HG03097 (cell line): ENCODE results near the gene SPATA18.
A peak's percentile ranks its signal among the peaks of the same experiment; 100 is the strongest.
"Not testable (repeated sequence)": the region's sequence is repeated elsewhere in the genome, so short reads cannot be mapped to it uniquely, and the experiment has no call there.

Source experiments
- ATAC-seq: cut with Tn5 transposase; IDR thresholded peaks from one replicate; pipeline ENCODE4 v1.9.1; 2021; ENCODE audit not compliant: unreplicated experiment, low FRiP score

The SPATA18 gene

DNA sequence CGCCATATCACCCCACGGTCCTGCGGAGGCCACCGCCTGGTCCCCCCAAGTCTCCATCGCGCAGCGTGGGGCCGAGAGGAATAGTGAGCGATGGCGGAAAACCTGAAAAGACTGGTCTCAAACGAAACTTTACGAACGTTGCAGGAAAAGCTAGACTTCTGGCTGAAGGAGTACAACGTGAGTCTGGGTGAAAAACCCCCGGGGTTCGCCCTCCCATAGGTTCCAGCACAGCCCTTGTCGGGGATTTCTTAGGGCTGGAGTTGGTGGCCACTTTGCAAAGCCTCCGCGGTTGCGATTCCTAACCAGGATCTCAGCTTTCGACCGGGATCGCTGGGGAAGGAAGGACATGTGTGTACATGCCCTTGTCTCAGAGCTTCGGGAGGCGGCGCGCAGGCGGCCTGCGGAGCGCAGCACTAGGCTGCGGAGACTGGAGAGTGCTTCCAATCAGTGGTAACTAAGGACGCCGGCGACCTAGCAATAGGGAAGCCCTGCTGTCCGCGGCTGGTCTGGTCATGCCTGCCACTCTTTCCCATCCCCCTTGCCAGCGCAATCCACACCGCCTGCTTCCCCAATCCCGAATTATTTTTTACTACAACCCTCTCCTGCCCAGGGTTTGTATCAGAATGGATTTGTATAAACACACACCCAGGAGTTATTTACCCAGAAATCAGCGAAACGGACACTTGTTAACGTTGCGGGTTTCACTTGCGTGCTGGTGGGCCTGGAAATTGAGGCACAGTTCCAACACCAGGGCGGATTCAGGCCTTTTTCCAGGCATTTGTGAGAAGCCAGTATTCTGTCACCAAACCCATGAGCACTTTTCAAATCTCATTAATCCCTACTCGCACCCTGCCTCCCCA, 741 bp downstream of the SPATA18 start:
- peak; percentile 47 for ATAC-seq

DNA sequence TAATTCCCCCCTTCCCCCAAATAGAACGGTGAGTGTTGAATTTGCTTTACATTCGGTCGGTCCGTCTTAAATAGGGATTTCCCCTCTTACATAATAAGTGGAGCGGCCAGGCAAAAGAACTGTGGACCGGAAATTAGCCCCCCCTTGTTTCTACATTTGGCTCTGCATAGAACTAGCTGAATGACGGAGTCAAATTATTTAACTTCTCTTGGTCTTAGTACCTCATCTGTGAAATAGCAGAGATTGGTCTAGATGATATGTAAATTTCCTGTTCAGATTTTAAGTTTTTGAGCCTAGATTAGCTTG, 1.3 kb downstream of the SPATA18 start:
- ATAC-seq = no peak

DNA sequence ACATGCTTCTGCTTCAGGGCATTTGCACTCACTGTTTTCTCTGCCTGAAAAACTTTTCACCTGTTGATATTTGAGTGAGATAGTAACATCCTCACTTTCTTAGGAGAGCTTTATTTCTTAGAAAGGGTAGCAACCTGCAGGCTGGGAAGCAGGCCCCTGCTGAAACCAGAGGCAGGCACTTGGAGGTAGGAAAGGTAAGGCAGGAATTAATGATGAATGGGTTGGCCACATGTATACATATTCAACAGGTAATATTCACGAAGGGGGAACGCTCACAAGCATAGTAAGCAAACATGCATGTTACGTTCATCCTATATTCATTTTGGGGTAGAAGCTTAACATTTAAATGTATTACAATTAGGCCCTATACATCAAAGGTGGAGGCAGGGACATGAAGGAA, 3.1 kb downstream of the SPATA18 start:
- ATAC-seq = no peak

DNA sequence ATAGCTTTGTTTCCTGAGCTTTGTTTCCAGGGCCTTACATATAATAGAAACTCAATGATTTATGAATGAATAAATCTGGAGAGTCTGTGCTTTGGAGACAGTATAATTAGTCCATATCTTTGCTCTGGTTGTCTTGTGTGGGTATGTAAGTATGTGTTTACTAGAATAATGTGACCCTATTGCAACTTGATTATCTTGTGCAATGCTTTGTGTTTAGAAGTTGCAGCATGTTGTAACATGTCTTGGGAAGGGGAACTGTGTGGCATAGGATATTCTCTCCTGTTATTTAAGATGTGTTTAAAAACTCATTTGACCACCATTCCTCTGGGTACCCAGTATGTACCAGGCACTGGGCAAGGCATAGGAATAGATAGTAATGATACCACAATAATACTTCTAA, 6.1 kb downstream of the SPATA18 start:
- ATAC-seq = no peak

DNA sequence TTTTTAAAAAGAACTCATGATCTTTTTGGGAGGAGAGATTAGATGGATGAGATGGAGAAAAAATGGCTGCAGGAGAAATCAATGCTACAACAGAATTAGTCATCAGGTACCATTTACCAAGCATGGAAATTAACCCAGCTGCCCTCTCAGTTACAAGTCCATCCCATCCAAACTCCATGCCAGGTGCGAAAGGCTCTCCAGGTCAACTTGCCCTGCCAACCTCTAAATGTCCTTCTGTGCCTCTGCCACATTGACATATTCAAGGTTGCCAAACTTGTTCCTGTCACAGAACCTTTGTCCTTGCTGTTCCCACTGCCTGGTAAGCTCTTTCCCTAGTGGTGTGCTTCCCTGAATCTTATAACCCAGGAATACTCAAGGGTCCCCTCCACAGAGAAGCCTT, 7.2 kb downstream of the SPATA18 start:
- no peak for ATAC-seq

DNA sequence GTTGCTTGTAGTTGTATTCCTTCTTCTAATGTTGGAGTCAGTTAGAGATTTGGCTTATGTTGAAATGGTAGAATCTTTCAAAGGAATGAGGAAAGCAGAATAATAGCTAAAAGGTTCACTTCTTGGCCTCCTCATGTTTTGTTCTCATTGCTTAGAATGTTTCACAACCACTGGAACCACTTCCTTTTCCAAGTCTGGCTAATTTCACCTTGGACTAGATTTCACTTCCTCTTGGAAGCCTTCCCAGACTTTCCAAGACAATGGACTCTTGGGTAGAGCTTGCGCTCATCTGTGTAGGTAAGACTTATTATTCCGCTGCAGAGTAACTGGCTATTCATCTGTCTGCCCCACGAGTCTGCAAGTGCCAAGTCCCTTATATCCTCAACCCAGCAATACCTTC, 8.3 kb downstream of the SPATA18 start:
- ATAC-seq = no peak

DNA sequence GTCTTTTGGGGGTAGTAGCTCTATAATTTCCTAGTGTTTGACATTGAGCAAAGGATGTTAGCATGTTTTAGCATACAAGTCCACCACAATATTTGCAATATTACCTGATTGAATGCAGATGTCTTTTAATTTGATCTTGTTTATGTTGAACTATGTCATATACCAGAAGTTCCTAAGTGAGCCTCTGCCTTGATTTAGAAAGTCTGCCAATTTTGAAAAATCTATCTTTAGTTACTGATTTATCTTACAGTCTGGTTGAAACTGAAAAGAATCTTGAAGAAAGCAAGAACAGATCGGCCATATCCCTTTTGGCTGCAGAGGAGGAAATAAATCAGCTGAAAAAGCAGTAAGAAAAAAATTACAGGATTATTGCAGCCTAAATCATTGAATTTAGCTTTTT, 18.5 kb downstream of the SPATA18 start:
- no peak for ATAC-seq

DNA sequence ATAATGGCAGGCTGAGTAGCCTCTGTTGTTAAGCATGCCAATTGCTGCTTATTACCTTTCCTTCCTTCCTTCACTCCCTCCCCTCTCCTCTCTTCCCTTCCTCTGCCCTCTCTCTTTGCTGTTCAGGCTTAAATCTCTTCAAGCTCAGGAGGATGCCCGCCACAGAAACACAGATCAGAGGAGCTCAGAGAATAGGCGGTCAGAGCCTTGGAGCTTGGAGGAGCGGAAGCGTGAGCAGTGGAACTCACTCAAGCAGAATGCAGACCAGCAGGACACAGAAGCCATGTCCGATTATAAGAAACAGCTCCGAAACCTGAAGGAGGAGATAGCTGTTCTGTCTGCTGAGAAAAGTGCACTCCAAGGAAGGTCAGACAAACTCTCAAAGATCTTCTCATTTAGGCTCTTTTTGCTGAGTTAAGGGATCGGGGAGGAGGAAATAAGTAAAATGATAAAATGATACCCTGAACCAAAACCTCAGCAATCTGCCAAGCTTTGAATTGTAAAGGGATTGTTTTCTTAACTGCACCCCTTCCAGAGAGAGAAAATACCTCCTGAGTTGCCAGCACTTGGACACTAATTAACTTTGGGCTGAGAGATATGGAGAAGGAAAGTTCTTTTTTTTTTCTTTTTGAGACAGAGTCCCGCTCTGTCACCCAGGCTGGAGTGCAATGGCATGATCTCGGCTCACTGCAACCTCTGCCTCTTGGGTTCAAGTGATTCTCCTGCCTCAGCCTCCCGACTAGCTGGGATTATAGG, 20.9 kb downstream of the SPATA18 start:
- ATAC-seq = no peak

DNA sequence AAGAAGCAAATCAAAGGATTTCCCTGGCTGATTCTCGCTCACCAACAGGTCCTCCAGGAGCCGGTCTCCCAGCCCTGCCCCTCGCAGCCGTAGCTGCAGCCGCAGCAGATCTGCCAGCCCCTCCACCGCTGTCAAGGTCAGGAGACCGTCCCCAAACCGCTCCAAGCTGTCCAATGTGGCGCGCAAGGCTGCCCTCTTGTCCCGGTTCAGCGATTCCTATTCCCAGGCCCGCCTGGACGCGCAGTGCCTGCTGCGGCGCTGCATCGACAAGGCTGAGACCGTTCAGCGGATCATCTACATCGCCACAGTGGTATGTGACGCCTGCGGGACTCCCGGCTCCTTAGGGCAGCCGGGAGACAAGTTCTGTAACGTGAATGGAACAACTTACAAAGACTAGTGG, 25.6 kb downstream of the SPATA18 start:
- ATAC-seq = no peak

DNA sequence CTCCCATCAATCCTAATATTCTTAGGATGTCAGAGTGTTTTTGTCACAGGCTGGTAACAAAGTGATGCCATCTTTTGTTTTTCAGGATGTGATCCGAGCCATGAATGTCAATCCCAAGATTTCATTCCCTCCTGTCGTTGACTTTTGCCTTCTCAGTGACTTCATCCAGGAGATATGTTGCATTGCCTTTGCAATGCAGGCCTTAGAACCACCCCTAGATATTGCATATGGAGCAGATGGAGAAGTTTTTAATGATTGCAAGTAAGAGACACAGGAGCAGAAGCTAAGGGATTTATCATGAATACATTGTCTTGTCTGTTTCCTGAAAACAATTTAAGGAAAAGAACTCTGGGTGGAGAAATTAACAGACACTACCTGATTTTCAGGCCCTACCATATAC, 28.6 kb downstream of the SPATA18 start:
- no peak for ATAC-seq

DNA sequence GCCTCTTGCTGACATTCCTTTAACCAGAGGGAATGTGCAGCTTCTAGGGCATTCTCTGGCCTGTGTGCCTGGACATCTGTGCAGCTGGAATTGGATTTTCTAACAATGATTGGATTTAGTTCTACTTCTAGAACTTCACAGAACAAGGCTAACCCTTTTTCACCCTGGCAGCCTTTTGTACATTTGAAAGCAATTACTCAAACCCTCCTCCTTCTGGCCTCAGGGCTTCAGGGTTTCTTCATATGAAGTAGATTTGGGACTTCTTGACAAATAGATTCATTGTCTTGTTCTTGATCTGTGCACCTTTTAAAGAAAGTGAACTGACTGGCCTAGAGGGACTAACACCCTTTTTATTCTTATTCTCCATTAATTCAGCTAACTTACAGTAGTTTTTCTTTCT, 30.1 kb downstream of the SPATA18 start:
- ATAC-seq = no peak

DNA sequence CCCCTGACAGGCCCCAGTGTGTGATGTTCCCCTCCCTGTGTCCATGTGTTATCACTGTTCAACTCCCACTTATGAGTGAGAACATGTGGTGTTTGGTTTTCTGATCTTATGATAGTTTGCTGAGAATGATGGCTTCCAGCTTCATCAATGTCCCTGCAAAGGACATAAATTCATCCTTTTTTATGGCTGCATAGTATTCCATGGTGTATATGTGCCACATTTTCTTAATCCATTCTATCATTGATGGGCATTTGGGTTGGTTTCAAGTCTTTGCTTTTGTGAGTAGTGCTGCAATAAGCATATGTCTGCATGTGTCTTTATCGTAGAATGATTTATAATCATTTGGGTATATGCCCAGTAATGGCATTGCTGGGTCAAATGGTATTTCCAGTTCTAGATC, 35.3 kb downstream of the SPATA18 start:
- ATAC-seq = not testable (repeated sequence)

DNA sequence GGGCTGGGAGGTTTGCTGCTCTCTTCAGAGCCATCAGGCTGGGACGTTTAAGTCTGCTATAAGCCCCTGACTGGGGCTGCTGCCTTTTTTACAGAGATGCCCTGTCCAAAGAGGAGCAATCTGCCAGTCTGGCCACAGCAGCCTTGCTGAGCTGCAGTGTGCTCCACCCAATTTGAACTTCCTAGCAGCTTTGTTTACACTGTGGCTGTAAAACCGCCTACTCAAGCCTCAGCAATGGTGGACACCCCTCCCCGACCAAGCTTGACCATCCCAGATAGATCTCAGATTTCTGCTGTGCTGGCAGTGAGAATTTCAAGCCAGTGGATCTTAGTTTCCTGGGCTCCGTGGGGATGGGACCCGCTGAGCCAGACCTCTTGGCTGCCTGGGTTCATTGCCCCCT, 40.7 kb downstream of the SPATA18 start:
- ATAC-seq = no peak

DNA sequence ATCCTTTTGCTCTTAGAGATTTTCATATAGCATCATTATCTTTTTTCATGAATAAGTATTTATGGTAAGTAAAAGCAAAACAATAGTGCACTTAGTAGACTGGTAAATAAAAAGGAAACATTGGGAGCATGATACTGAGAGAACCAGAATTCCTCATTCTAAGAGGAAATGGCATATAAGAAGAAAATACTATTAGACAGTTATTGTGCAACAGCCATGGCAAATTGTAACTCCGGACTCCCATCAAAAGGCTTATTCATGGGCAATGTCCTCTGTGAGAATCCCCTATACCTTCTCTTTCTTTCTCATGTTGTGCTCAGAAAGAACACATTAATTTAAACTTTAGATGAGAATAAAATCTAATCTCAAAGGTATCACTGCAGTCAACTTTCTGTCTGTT, 42.4 kb downstream of the SPATA18 start:
- ATAC-seq = no peak

DNA sequence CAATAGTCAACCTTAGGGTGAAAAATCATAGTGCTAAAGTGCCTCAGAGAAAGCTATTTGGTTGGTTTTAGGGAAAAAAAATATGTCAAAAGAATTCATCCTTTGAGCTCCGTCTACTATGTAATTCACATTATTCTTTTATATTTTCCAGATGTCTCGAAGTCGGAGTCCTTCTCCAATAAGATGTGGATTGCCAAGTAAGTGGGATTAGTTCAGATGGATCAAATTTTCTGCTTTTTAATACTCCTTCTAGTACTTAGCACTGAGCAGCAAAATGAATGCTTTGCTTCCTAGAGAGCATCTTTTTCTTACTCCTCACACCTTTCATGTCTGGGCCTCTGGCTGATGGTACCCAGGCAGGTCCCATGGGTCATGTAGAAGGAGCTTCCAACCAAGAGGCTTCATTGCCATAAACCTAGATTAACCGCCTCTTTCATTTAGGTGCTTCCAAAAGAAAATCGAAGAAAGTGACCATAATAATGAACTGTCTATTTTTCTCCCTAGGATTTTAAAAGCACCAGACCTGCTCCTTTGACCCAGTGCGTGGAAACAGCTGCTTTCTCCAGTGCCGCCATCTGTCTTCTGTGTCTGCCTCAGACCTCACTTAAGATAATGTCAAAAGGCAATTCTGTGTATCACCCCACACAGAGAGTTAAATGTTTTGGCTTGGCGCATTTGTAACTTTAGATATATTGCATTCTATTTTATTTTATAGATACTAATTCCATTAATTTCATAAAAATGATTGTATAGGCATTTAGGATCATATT, 43.5 kb downstream of the SPATA18 start:
- ATAC-seq = no peak

DNA sequence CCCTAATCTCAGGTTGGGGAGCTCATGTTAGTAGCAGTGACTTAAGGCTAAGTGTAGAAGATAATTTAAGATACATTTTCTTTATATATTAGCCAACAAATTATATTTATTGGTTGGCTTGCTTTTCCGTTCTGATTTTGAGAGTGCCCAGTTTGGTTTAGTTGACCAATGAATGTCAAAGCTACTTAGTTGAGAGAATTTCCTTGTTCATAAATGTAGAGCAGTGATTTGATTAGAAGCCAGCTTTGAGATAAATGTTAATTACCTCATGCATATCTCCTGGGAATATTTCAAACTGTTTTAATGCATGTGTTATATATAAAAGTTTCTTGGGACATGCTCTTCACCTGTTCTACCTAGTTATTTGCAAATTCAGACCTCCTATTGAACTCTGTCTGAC, 44.3 kb downstream of the SPATA18 start:
- no peak for ATAC-seq

DNA sequence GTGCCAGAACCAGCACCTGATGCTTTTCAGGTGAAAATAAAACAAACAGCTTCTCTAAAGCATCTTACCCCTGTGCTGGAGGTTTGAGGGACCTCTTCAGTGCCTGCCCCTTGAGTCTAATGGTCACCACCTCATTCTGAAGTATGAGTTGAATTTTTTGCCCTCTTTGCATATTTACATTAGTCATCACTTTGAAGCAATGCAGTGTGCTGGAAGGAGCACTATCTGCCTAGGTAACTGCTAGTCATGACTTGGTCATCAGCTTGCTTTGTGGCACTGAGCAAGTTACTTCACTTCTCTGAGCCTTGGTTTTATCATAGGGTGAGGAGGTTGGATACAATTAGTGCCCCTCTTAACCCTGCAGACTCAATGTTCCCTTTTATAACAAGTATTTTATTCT, 44.9 kb downstream of the SPATA18 start:
- ATAC-seq = no peak

DNA sequence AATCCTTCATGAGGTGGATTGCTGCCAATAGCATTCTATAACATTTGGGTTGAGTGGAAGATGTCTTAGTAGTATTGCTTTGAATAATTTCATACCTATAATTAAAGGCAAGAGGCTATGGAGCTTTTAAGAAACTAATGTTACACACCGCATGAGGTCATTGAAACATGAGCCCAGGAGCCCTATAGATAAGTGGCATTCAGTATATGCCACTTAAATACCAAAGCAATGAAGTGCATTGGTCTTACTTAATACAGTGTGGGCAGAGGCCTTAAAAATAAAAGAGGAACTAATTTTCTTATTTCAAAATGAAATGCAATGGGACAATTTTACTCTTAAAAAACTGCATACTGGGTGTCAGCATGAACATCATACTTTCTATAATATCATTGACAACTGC, 47.5 kb downstream of the SPATA18 start:
- ATAC-seq = no peak

DNA sequence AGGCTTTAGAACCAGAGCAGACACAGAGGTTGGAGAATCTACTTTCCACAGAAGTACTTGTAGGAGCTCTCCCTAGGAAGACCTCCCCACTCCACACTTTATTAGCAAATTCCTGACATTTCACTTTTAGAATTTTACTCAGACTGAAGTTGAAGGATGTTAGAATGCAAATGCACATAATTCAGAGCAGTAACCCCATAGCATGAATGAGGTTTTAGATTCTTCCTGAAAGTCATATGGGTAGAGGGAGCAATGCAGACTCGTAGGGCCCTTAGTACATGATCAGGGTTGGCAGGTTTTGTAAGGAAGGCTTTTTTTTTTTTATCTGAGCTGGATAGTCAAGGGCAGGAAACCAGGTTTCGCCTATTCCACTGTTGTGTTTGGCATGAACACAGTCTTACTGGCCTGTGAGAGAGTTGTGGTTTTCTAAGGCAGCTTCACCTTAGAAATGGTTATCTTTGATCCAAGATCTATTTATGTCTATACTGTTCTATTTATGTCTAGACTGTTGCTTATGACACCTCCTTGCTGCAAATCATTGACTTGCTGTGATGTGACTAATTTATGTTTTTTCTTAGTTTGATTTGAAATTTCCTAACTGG, 48.9 kb downstream of the SPATA18 start:
- ATAC-seq = no peak

DNA sequence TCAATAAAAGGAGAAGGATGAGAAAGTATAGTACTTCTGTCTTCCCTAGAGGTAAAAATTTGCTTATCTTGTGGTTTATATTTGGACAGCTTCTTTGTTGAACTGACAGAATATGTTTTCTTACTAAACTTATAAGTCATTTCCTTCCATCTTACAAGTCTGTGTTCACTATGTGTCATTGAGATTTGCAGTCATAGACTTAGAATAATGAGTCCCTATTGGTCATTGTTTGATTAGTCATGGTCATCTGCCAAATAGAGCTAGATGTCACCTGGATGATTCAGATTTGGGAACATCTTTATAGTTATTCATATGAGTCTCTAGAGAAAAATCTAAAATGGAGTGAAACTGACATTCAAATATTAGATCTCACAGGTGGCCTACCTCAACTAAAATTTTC, 51.5 kb downstream of the SPATA18 start:
- ATAC-seq = no peak

DNA sequence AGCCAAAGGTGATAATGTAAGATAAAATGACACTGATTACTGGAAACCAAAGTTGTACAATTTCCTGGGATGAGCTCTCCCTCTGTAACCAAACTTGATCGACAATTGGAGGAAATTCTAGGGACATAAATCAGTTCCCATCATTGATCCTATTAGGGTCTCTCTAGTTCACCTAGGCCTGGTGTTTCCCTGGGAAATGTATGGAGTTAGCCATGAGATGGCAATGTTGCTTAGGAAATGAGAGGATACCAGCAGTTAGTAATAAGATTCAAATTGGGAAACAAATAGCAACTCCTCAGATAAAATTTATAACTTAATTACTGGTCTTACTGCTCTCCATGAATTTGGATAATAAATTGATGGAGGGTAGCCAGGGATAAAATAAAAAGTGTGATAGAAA, 52.2 kb downstream of the SPATA18 start:
- no peak for ATAC-seq
